GM12801 (cell line): ENCODE data around the gene RAD51B.

Experiments
- CTCF ChIP-seq: IDR thresholded peaks from one replicate; pipeline ENCODE4 v1.5.1; 2011; ENCODE audit warnings: control low read depth; ENCODE audit not compliant: insufficient read length; ENCODE audit errors: extremely low read depth

RAD51B gene

DNA sequence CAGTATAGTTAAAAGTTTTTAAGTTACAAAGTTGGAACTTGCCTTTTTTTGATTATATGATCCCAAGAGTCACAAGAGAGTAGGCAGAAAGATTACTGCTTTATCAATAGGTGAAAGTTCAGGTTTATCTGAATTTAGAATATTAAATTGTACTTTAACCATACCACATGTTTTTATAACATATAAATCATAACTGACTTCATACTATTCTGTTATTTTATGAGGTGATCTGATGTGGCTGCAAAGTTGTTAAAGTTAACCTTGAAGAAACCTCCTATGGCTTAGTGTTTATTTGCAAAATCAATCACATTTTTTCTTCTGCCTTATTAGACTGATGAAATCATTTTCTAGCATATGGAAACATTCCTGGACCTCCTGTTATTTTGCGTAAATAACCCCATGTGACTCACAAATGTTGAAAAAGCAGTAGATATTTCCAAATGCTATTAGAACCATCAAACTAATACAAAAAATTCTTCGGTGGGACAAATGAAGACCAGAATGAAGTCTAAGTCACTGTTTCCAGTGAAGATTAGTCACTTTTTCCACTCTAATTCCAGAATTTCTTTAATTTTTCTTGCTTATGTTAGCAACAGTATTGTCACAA lies 132.1 kb downstream of the RAD51B start:
- no peak for TF ChIP-seq CTCF

GRCh38 chr14:67952381-67952780 lies 132.8 kb downstream of the RAD51B start:
- no peak for TF ChIP-seq CTCF

- TF ChIP-seq CTCF, result no peak
Observed at GRCh38 chr14:67952786-67953185, 133.2 kb downstream of the RAD51B start.

DNA sequence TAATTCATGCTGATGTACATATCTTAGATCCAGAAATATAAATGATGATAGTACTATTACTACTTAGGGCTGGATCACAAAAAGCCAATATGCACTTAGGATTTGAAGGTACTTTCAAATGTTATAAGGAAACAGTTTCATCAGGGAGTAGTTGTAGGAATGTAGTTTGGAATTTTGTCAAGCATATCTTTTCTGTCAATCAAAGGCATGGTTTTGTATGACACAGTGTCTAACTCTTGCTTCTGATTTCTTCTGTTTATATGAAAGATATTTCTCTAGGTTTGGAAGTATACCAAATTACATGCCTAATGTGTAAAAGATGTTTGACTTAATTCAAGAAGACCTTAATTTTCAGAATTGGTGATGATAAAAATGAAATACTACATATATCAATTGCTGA lies 135.7 kb downstream of the RAD51B start:
- no peak for TF ChIP-seq CTCF

DNA sequence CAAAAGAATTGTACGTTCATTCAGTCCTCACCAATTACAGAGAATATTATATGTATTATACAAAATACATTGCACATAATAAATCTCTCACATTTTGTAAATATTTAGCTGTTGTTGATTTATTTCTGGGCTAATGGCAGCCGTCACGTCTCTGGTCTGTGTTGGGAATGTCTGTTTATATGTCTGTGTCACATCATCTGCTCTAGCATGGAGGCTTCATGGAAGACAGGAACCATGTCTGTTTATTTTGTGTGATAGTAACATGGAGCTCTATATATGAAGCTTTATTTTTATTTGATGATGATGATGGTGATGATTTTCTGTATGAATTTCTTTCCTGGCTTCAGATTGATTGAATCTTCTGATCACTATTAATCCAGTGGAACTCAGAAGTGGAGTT lies 138.4 kb downstream of the RAD51B start:
- no peak for TF ChIP-seq CTCF

DNA sequence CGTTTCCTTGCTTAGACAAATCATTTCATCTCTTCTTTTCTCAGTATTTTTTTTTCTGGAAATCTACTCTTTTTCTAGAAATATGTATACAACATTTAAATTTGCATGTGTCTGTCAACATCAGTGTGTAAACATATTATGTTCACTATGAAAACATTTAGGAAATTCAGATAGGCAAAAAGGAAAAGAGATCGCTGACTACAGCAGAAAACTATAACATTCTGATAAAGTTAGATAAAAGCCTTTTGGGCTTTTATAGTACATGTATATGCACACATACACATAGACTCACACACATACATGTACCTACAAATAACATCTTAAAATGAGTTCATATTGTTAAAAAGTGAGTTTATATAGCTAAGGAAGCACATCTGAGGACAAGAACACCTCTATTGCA lies 142.1 kb downstream of the RAD51B start:
- no peak for TF ChIP-seq CTCF

GRCh38 chr14:67962215-67962644 lies 142.7 kb downstream of the RAD51B start:
- TF ChIP-seq CTCF, result no peak
